Activated naive CD8-positive, alpha-beta T cell treated with anti-CD3 and anti-CD28 coated beads, Interleukin-2, amount 50 U/mL, for 24 hours (primary cell): ENCODE data around the gene MSI2.

ENCODE experiments used
- ATAC-seq: fragments of 150-1000 bp; cut with Tn5 transposase; one replicate; pipeline ENCODE4 v1.10.0; 2021
- DNase-seq: peaks from one replicate; pipeline ENCODE4 v3.0.0; 2021
- H3K27ac Mint-ChIP-seq: one replicate; pipeline ENCODE4 v1.8.0; 2021; ENCODE audit warnings: mild to moderate bottlenecking, mixed read lengths
- H3K27me3 Mint-ChIP-seq: one replicate; pipeline ENCODE4 v1.8.0; 2021; ENCODE audit warnings: mixed read lengths
- H3K36me3 Mint-ChIP-seq: one replicate; pipeline ENCODE4 v1.8.0; 2021; ENCODE audit warnings: low read depth, mixed read lengths
- H3K4me1 Mint-ChIP-seq: one replicate; pipeline ENCODE4 v1.8.0; 2021; ENCODE audit warnings: mixed read lengths
- H3K4me3 Mint-ChIP-seq: one replicate; pipeline ENCODE4 v1.8.0; 2021; ENCODE audit warnings: mild to moderate bottlenecking, moderate library complexity, mixed read lengths
- H3K9me3 Mint-ChIP-seq: one replicate; pipeline ENCODE4 v1.8.0; 2021; ENCODE audit warnings: mixed read lengths

MSI2 gene

GRCh38 chr17:57440522-57441269 lies 184.4 kb downstream of the MSI2 start:
- peak; percentile 91 for ATAC-seq

GRCh38 chr17:57441270-57441600 lies 184.9 kb downstream of the MSI2 start:
- H3K27me3 Mint-ChIP-seq = no peaks in the 10 kb centered on the region
- ATAC-seq (peak; percentile 27), DNase-seq (no peak)
- no peaks in the 10 kb centered on the region for H3K9me3 Mint-ChIP-seq
- H3K4me3 Mint-ChIP-seq = peak overlapping the region; percentile 53
- H3K36me3 Mint-ChIP-seq = peaks cover 6% of the 10 kb centered on the region
- H3K27ac Mint-ChIP-seq = peak overlapping the region; percentile 99
- H3K4me1 Mint-ChIP-seq = peaks cover 84% of the 10 kb centered on the region

More at GRCh38 chr17:57440522-57441269, 184.4 kb downstream of the MSI2 start:
- Mint-ChIP-seq H3K27me3 (no peaks in the 10 kb centered on the region), H3K27ac (peak overlapping the region; percentile 99), H3K9me3 (no peaks in the 10 kb centered on the region), H3K4me3 (peak overlapping the region; percentile 53), H3K36me3 (peaks cover 6% of the 10 kb centered on the region), H3K4me1 (peaks cover 82% of the 10 kb centered on the region)
- peak; percentile 86 for DNase-seq

- Mint-ChIP-seq H3K27ac (peak overlapping the region; percentile 99), H3K4me1 (peaks cover 79% of the 10 kb centered on the region), H3K4me3 (no peak overlapping the region)
Observed at GRCh38 chr17:57442401-57442823, 186.1 kb downstream of the MSI2 start.

GRCh38 chr17:57442914-57443571 lies 186.7 kb downstream of the MSI2 start:
- Mint-ChIP-seq H3K36me3 (peaks cover 6% of the 10 kb centered on the region), H3K4me3 (no peak overlapping the region), H3K27ac (peak overlapping the region; percentile 99), H3K4me1 (peaks cover 81% of the 10 kb centered on the region), H3K9me3 (no peaks in the 10 kb centered on the region), H3K27me3 (no peaks in the 10 kb centered on the region)
- ATAC-seq = no peak
- DNase-seq = peak; percentile 60

More at GRCh38 chr17:57442401-57442823, 186.1 kb downstream of the MSI2 start:
- Mint-ChIP-seq H3K27me3 (no peaks in the 10 kb centered on the region), H3K36me3 (peaks cover 6% of the 10 kb centered on the region), H3K9me3 (no peaks in the 10 kb centered on the region)
- DNase-seq = no peak
- ATAC-seq = no peak

- Mint-ChIP-seq H3K27me3 (no peaks in the 10 kb centered on the region), H3K4me1 (peaks cover 84% of the 10 kb centered on the region), H3K36me3 (peaks cover 6% of the 10 kb centered on the region), H3K4me3 (no peak overlapping the region), H3K9me3 (no peaks in the 10 kb centered on the region), H3K27ac (peak overlapping the region; percentile 99)
- DNase-seq (no peak), ATAC-seq (no peak)
Observed at GRCh38 chr17:57443781-57444180, 187.5 kb downstream of the MSI2 start.

GRCh38 chr17:57444682-57445450 lies 188.5 kb downstream of the MSI2 start:
- H3K27ac Mint-ChIP-seq = peak overlapping the region; percentile 64
- H3K9me3 Mint-ChIP-seq = no peaks in the 10 kb centered on the region
- no peak for DNase-seq
- H3K36me3 Mint-ChIP-seq = peaks cover 4% of the 10 kb centered on the region
- peaks cover 75% of the 10 kb centered on the region for H3K4me1 Mint-ChIP-seq
- ATAC-seq = no peak
- H3K27me3 Mint-ChIP-seq = no peaks in the 10 kb centered on the region
- H3K4me3 Mint-ChIP-seq = no peak overlapping the region

GRCh38 chr17:57445772-57446472 lies 189.6 kb downstream of the MSI2 start:
- ATAC-seq = no peak

GRCh38 chr17:57447357-57447989 lies 191.2 kb downstream of the MSI2 start:
- H3K36me3 Mint-ChIP-seq = peaks cover 4% of the 10 kb centered on the region
- peaks cover 66% of the 10 kb centered on the region for H3K4me1 Mint-ChIP-seq
- H3K27ac Mint-ChIP-seq = peak overlapping the region; percentile 64
- H3K4me3 Mint-ChIP-seq = no peak overlapping the region
- H3K27me3 Mint-ChIP-seq = no peaks in the 10 kb centered on the region
- DNase-seq (no peak), ATAC-seq (no peak)
- no peaks in the 10 kb centered on the region for H3K9me3 Mint-ChIP-seq

More at GRCh38 chr17:57445772-57446472, 189.6 kb downstream of the MSI2 start:
- Mint-ChIP-seq H3K4me1 (peaks cover 70% of the 10 kb centered on the region), H3K9me3 (no peaks in the 10 kb centered on the region), H3K27me3 (no peaks in the 10 kb centered on the region), H3K4me3 (no peak overlapping the region), H3K36me3 (peaks cover 4% of the 10 kb centered on the region), H3K27ac (peak overlapping the region; percentile 51)
- no peak for DNase-seq

- H3K27me3 Mint-ChIP-seq = no peaks in the 10 kb centered on the region
- H3K4me3 Mint-ChIP-seq = no peak overlapping the region
- DNase-seq = no peak
- H3K27ac Mint-ChIP-seq = peak overlapping the region; percentile 64
- H3K9me3 Mint-ChIP-seq = no peaks in the 10 kb centered on the region
- peaks cover 63% of the 10 kb centered on the region for H3K4me1 Mint-ChIP-seq
- peaks cover 2% of the 10 kb centered on the region for H3K36me3 Mint-ChIP-seq
- ATAC-seq = no peak
Observed at GRCh38 chr17:57447990-57448758, 191.9 kb downstream of the MSI2 start.

GRCh38 chr17:57448759-57449283 lies 192.5 kb downstream of the MSI2 start:
- Mint-ChIP-seq H3K4me1 (peaks cover 63% of the 10 kb centered on the region), H3K4me3 (no peak overlapping the region), H3K9me3 (no peaks in the 10 kb centered on the region), H3K27ac (no peak overlapping the region), H3K36me3 (no peaks in the 10 kb centered on the region), H3K27me3 (no peaks in the 10 kb centered on the region)
- DNase-seq (no peak), ATAC-seq (no peak)

- peaks cover 66% of the 10 kb centered on the region for H3K4me1 Mint-ChIP-seq
- H3K27ac Mint-ChIP-seq = no peak overlapping the region
- no peaks in the 10 kb centered on the region for H3K9me3 Mint-ChIP-seq
- no peak for DNase-seq
- ATAC-seq = no peak
- H3K27me3 Mint-ChIP-seq = no peaks in the 10 kb centered on the region
- H3K4me3 Mint-ChIP-seq = no peak overlapping the region
- peaks cover 2% of the 10 kb centered on the region for H3K36me3 Mint-ChIP-seq
Observed at GRCh38 chr17:57451191-57451590, 194.9 kb downstream of the MSI2 start.

GRCh38 chr17:57451643-57452042 lies 195.3 kb downstream of the MSI2 start:
- Mint-ChIP-seq H3K4me3 (no peak overlapping the region), H3K9me3 (no peaks in the 10 kb centered on the region), H3K27ac (no peak overlapping the region), H3K36me3 (peaks cover 2% of the 10 kb centered on the region), H3K4me1 (peaks cover 67% of the 10 kb centered on the region), H3K27me3 (no peaks in the 10 kb centered on the region)
- DNase-seq (no peak), ATAC-seq (no peak)

GRCh38 chr17:57453841-57454425 lies 197.6 kb downstream of the MSI2 start:
- Mint-ChIP-seq H3K36me3 (peaks cover 2% of the 10 kb centered on the region), H3K9me3 (no peaks in the 10 kb centered on the region), H3K27me3 (no peaks in the 10 kb centered on the region), H3K4me3 (no peak overlapping the region), H3K27ac (no peak overlapping the region), H3K4me1 (peaks cover 64% of the 10 kb centered on the region)
- no peak for DNase-seq
- ATAC-seq = no peak
